GM21447 (cell line): ENCODE data around the gene TMEM204.

Source experiments
- ATAC-seq: cut with Tn5 transposase; IDR thresholded peaks from one replicate; pipeline ENCODE4 v1.9.1; 2021; ENCODE audit not compliant: unreplicated experiment

Gene TMEM204

GRCh38 chr16:1536601-1537000 is 3.1 kb downstream of the TMEM204 start:
- ATAC-seq, result no peak

DNA sequence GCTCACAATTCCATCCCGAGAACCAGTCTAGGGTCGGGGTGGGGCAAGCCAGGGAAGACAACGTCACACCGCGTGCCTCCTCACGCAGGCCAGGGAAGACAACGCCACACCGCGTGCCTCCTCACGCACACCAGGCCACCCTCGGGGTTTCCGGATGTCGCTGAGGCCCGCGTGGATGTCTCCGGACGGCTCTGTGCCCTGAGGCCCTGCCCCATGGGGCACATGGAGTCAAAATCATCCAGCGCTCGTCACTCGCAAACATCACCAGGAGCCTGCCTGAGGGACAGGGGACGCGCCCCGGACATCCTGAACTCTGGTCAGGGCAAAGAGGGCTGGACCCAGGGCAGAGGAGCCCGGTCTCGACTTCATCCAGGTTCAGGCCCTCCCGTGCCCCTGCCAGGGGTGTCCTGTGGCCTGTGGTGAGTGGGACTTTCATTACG is 3.7 kb downstream of the TMEM204 start:
- ATAC-seq, result no peak

- ATAC-seq, result no peak
Measured at GRCh38 chr16:1537763-1538289, 4.4 kb downstream of the TMEM204 start.

DNA sequence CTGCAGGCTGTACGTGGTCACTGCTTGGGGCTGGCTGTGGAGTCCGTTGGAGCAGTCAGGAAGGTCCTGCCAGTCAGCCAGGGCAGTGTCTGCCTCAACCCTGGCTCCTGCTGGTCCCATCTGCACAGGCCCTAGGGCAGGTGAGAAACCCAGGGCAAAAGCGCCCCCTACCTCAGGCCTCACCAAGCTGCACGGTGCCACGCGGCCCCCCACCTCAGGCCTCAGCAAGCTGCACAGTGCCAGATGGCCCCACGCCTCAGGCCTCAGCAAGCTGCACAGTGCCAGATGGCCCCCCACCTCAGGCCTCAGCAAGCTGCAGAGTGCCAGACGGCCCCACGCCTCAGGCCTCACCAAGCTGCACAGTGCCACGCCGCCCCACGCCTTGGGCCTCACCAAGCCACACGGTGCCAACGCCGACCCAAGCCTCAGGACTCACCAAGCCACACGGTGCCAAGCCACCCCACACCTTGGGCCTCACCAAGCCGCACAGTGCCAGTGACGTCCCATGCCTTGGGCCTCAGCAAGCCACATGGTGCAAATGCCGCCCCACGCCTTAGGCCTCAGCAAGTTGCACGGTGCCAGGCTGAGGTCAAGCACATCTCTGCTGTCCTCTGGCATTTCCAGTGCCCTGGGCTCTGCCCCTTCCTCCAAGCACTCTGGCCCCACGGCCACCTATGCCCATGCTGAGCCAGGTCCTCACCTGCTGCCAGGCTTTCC is 5.5 kb downstream of the TMEM204 start:
- no peak for ATAC-seq

- no peak for ATAC-seq
Measured at GRCh38 chr16:1539720-1540555, 6.5 kb downstream of the TMEM204 start.

DNA sequence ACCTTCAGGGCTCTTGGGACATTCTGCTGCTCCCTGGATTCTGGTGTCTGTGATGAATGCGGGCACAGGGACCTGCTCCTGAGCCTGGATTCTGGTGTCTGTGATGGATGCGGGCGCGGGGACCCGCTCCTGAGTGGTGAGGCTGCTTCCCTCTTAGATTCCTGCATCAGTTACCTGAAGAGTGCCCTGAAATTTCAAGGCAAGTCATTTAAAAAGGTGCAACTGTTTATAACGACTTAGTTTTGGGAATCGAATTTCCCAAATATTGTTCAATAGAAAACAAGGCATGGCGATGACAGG is 7.0 kb downstream of the TMEM204 start:
- ATAC-seq, result no peak

GRCh38 chr16:1541293-1542165 is 8.1 kb downstream of the TMEM204 start:
- ATAC-seq, result no peak

DNA sequence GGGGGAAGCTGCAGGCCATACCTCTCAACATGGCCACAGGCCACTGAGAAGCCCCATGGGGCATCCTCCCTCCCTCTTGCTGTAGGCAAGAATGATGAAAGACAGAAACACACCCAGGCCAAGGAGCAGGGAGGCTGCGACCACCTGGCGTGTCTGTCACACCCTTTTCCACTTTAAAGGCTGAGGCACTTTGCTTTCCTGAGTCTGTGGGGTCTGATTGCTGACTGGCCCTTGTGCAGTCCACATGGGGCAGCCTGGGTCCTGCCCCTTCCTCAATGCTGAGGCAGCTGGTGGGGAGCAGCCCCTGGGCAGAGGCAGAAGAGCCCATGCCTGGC is 8.7 kb downstream of the TMEM204 start:
- no peak for ATAC-seq

DNA sequence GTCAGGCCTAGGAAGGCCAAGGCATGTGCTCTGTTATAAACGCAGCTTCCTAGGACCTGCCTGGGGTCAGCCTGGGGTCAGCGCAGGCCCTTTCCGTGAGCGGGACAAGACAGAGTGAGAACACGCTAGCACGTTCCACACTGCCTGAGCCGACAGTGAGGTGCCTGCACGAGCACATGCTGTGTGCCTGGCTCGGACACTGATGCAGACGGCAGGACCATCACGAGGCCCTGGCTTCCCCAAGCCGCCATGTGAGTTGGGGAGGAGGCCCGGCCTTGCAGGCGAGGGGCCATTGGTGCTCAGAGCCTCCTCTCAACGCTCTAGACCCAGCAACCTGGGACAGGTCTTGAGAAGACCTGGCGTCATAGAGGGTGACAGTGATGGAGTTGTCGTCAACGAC is 9.1 kb downstream of the TMEM204 start:
- ATAC-seq, result no peak

- no peak for ATAC-seq
Measured at GRCh38 chr16:1543085-1543896, 9.8 kb downstream of the TMEM204 start.

- ATAC-seq, result no peak
Measured at GRCh38 chr16:1545044-1546040, 11.9 kb downstream of the TMEM204 start.

DNA sequence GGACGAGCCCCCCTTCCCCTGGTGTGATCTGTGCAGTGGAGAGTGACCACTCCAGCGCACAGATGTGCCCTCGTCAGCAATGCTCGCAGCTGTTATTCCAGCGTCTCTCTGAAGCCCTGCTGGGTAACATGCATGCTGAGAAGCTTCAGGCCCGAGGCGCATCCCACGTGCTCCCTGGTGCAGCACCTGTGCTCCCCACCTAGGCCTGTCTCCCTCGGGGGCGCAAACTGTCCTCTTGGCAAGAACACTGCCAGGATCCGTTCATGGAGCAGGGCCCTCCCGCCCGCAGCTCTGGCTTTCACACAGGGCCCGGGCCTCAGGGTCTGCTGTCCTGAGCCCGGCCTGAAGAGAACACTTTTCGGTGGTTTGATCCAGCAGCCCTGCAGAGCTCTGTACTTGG is 13.0 kb downstream of the TMEM204 start:
- ATAC-seq, result no peak

GRCh38 chr16:1548233-1548632 is 14.8 kb downstream of the TMEM204 start:
- no peak for ATAC-seq

GRCh38 chr16:1548727-1549126 is 15.3 kb downstream of the TMEM204 start:
- no peak for ATAC-seq

DNA sequence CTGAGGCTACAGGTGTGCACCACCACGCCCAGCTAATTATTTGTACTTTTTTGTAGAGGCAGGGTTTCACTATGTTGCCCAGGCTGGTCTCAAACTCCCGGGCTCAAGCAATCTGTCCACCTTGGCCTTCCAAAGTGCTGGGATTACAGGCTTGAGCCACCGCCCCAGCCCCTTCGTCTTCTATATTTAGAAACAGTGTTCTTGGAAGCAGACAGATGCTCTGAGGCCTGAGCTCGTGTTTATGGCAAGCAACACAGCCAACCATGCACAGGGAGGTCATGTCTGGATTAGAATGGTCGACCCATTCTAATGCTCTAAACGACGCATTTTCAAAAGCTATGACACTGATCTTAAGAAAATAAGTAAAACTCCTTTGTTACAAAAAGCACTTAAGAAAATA is 16.6 kb downstream of the TMEM204 start:
- ATAC-seq, result no peak

GRCh38 chr16:1550696-1551095 is 17.2 kb downstream of the TMEM204 start:
- ATAC-seq, result no peak

GRCh38 chr16:1551166-1551565 is 17.7 kb downstream of the TMEM204 start:
- no peak for ATAC-seq

- no peak for ATAC-seq
Measured at GRCh38 chr16:1552129-1552528, 18.7 kb downstream of the TMEM204 start.
